Loucy (cell line): ENCODE measurements around the gene LMAN1L.
A peak's percentile ranks its signal among the peaks of the same experiment; 100 is the strongest.

Experiments used
- H2AFZ ChIP-seq: fragments of 200-600 bp; sonication (generic); 2 replicates; pipeline ENCODE4 v1.6.0; 2016; ENCODE audit warnings: antibody characterized with exemption, mild to moderate bottlenecking, low read length, moderate library complexity
- H3F3A ChIP-seq: fragments of 200-600 bp; 2 replicates; pipeline ENCODE4 v1.6.0; 2016; ENCODE audit warnings: antibody characterized with exemption, low read depth, mild to moderate bottlenecking
- H3K27me3 ChIP-seq: fragments of 200-600 bp; sonication (generic); 2 replicates; pipeline ENCODE4 v1.6.1; 2014; ENCODE audit warnings: low read length, mild to moderate bottlenecking; ENCODE audit not compliant: insufficient read depth, poor library complexity, severe bottlenecking
- H3K36me3 ChIP-seq: fragments of 200-600 bp; sonication (generic); 2 replicates; pipeline ENCODE4 v1.6.1; 2016; ENCODE audit warnings: low read length; ENCODE audit not compliant: insufficient read depth
- H3K4me1 ChIP-seq: fragments of 200-600 bp; sonication (generic); 2 replicates; pipeline ENCODE4 v1.5.1; 2014; ENCODE audit warnings: low read length, mild to moderate bottlenecking; ENCODE audit not compliant: insufficient read depth, poor library complexity, severe bottlenecking
- H3K4me2 ChIP-seq: fragments of 200-600 bp; sonication (generic); 2 replicates; pipeline ENCODE4 v1.6.0; 2014; ENCODE audit warnings: antibody characterized with exemption, low read length, low read depth, mild to moderate bottlenecking; ENCODE audit not compliant: poor library complexity, severe bottlenecking
- H3K4me3 ChIP-seq: fragments of 200-600 bp; sonication (generic); 2 replicates; pipeline ENCODE4 v1.5.1; 2014; ENCODE audit warnings: low read length, mild to moderate bottlenecking, mixed read lengths; ENCODE audit not compliant: poor library complexity, severe bottlenecking
- H3K79me2 ChIP-seq: fragments of 200-600 bp; sonication (generic); 2 replicates; pipeline ENCODE4 v1.6.1; 2014; ENCODE audit warnings: low read length; ENCODE audit not compliant: insufficient read depth
- H3K9ac ChIP-seq: fragments of 200-600 bp; sonication (generic); 2 replicates; pipeline ENCODE4 v1.6.0; 2014; ENCODE audit warnings: mild to moderate bottlenecking, low read depth, low read length, moderate library complexity; ENCODE audit not compliant: poor library complexity, severe bottlenecking
- H3K9me2 ChIP-seq: fragments of 200-600 bp; sonication (generic); replicated peaks from 2 replicates; pipeline ENCODE4 v1.6.1; 2016; ENCODE audit warnings: low read depth, low read length, mixed read lengths
- H3K9me3 ChIP-seq: fragments of 200-600 bp; sonication (generic); 2 replicates; pipeline ENCODE4 v1.6.1; 2014; ENCODE audit warnings: mild to moderate bottlenecking, antibody characterized with exemption, low read length, low read depth; ENCODE audit not compliant: insufficient read depth
- H4K20me1 ChIP-seq: fragments of 200-600 bp; sonication (generic); 2 replicates; pipeline ENCODE4 v1.6.0; 2014; ENCODE audit warnings: antibody characterized with exemption, low read length, mild to moderate bottlenecking; ENCODE audit not compliant: insufficient read depth, poor library complexity, severe bottlenecking
- CTCF ChIP-seq: fragments of 200-600 bp; sonication (generic); conservative IDR thresholded peaks from 2 replicates; pipeline ENCODE4 v1.5.1; 2014; ENCODE audit warnings: mild to moderate bottlenecking, antibody characterized with exemption, low read length
- EZH2phosphoT487 ChIP-seq: fragments of 200-600 bp; IDR thresholded peaks from 2 replicates; pipeline ENCODE4 v1.6.1; 2018; ENCODE audit warnings: antibody characterized with exemption, mild to moderate bottlenecking, moderate library complexity, borderline replicate concordance

The LMAN1L gene

GRCh38 chr15:74832826-74833225 is 20.2 kb downstream of the LMAN1L start:
- Histone ChIP-seq H4K20me1 (no peaks in the 10 kb centered on the region), H3K36me3 (no peaks in the 10 kb centered on the region), H2AFZ (no peak overlapping the region), H3K9ac (peak overlapping the region; percentile 54), H3K9me3 (no peaks in the 10 kb centered on the region), H3F3A (no peaks in the 10 kb centered on the region), H3K4me3 (no peak overlapping the region), H3K9me2 (no peaks in the 10 kb centered on the region), H3K4me1 (peaks cover 10% of the 10 kb centered on the region), H3K27me3 (no peaks in the 10 kb centered on the region), H3K79me2 (no peaks in the 10 kb centered on the region), H3K4me2 (no peak overlapping the region)
- TF ChIP-seq CTCF = no peak
- no peak for TF ChIP-seq EZH2phosphoT487

GRCh38 chr15:74833376-74834107 is 20.9 kb downstream of the LMAN1L start:
- Histone ChIP-seq H3K9me3 (no peaks in the 10 kb centered on the region), H3K79me2 (no peaks in the 10 kb centered on the region), H3K9me2 (no peaks in the 10 kb centered on the region), H2AFZ (no peak overlapping the region), H3K9ac (peak overlapping the region; percentile 54), H4K20me1 (no peaks in the 10 kb centered on the region), H3K4me2 (no peak overlapping the region), H3K27me3 (no peaks in the 10 kb centered on the region), H3F3A (no peaks in the 10 kb centered on the region), H3K4me1 (peaks cover 10% of the 10 kb centered on the region), H3K4me3 (no peak overlapping the region), H3K36me3 (no peaks in the 10 kb centered on the region)
- TF ChIP-seq CTCF (no peak), EZH2phosphoT487 (no peak)

GRCh38 chr15:74835312-74835823 is 22.7 kb downstream of the LMAN1L start:
- Histone ChIP-seq H3K4me2 (no peak overlapping the region), H3K9ac (no peak overlapping the region), H2AFZ (no peak overlapping the region), H3K4me3 (no peak overlapping the region), H3K4me1 (peaks cover 10% of the 10 kb centered on the region), H3K79me2 (no peaks in the 10 kb centered on the region), H3K27me3 (no peaks in the 10 kb centered on the region), H3K36me3 (no peaks in the 10 kb centered on the region), H4K20me1 (no peaks in the 10 kb centered on the region), H3K9me2 (no peaks in the 10 kb centered on the region), H3K9me3 (no peaks in the 10 kb centered on the region), H3F3A (no peaks in the 10 kb centered on the region)
- TF ChIP-seq CTCF (peak; percentile 88), EZH2phosphoT487 (no peak)
